Right lobe of liver (tissue), 6 donors: Measurements from ENCODE around the gene ANK2. TPM values are rescaled to one million over a fixed set of nuclear protein-coding genes. Genes with fewer than 3 reads are reported as not detected.

ENCODE experiments used
- ATAC-seq, 4 donors: fragments of 200-7000 bp; cut with Tn5 transposase; one replicate each; pipeline ENCODE4 v1.9.1; 2020; ENCODE audit warnings: mild to moderate bottlenecking in 4 of 4, moderate library complexity in 4 of 4
- DNase-seq, 3 donors: peaks; one replicate each; pipeline ENCODE4 v3.0.0-alpha.2; 2020
- H3K27ac ChIP-seq, 3 donors: fragments of 200-600 bp; one replicate each; pipeline ENCODE4 v1.8.0; 2022
- H3K27me3 ChIP-seq, 2 donors: fragments of 200-600 bp; one replicate each; pipeline ENCODE4 v1.8.0; 2022
- H3K36me3 ChIP-seq, 4 donors: fragments of 200-600 bp; sonication (generic) in 1 of 4; one replicate each; pipeline versions ENCODE4 v1.5.1 to v1.8.0; 2017 to 2022; ENCODE audit warnings: control low read depth in 1 of 4
- H3K4me1 ChIP-seq, 4 donors: fragments of 200-600 bp; sonication (generic) in 1 of 4; one replicate each; pipeline versions ENCODE4 v1.5.1 to v1.8.0; 2017 to 2022; ENCODE audit warnings: control low read depth in 1 of 4
- H3K4me3 ChIP-seq, 3 donors: fragments of 200-600 bp; one replicate each; pipeline ENCODE4 v1.8.0; 2022
- H3K9me3 ChIP-seq, 4 donors: fragments of 200-600 bp; sonication (generic) in 1 of 4; one replicate each; pipeline versions ENCODE4 v1.5.1 to v1.8.0; 2017 to 2022; ENCODE audit warnings: control low read depth in 1 of 4
- CTCF ChIP-seq, 4 donors: fragments of 200-600 bp in 3 of 4; fragments of 450-650 bp in 1 of 4; IDR thresholded peaks; one replicate each; pipeline versions ENCODE4 v1.5.1 to v1.8.0; 2016 to 2022; ENCODE audit warnings: antibody characterized with exemption in 4 of 4, mild to moderate bottlenecking in 2 of 4
- POLR2A ChIP-seq: fragments of 450-650 bp; IDR thresholded peaks from one replicate; pipeline ENCODE4 v1.6.1; 2017; ENCODE audit warnings: antibody characterized with exemption, mild to moderate bottlenecking
- WGBS: methylation state at CpG from one replicate; pipeline ENCODE4 v1.1.6; 2018; ENCODE audit warnings: low coverage, low lambda C conversion rate; ENCODE audit not compliant: insufficient coverage; ENCODE audit errors: missing lambda C conversion rate; 5-methylcytosine and 5-hydroxymethylcytosine counted together
- intact Hi-C, 2 donors: fragments of 100-400 bp; cut with DNase I; formaldehyde crosslinking; loops; one replicate each; pipeline versions ENCODE4 v1.11.2 to v1.14.1; 2022
- total RNA-seq, 6 experiments: library from RNA; depleted of rRNA in 2 of 6; stranded (reverse); fragments of >200 nt in 2 of 6; fragmentation: NEBNext Ultra II Directional in 3 of 6; extraction: Animal tissue kit (Norgen Biotek cat#: 25700) in 3 of 6; gene quantifications; one replicate each; pipeline versions ENCODE4 v1.1.0 to v1.2.4, GENCODE V29; 2016 to 2023
- donor health status: DM: no; HTN: yes; CAD: no.
- donor health status: DM: no; HTN: no; CAD: no.
- donor health status: DM: no; HTN: no; CAD: no.
- donor health status: DM: no; HTN: yes; CAD: no.
- donor health status: DM: no; HTN: yes; CAD: no.

The ANK2 gene
- total RNA-seq, 6 experiments from 2014 or later, result 0.61 to 1.7 (median 1.1) TPM

- intact Hi-C loops, result no loop called here
- TF ChIP-seq CTCF (IDR thresholded peaks at IDR 0.05) (no peak), POLR2A (no peak)
- no peak for DNase-seq
- H3K9me3 ChIP-seq, result no peaks in the 10 kb centered on the region
- 63% methylated on average over 2 of the region's 4 CpGs for WGBS
- ATAC-seq, result no peak
- no peaks in the 10 kb centered on the region for H3K4me1 ChIP-seq
- H3K27ac ChIP-seq, result no peak overlapping the region
- no peak overlapping the region for H3K4me3 ChIP-seq
- no peaks in the 10 kb centered on the region for H3K36me3 ChIP-seq
- H3K27me3 ChIP-seq, result no peaks in the 10 kb centered on the region
These were observed 211.2 kb downstream of the ANK2 start for GRCh38 chr4:113260688-113261087.

GRCh38 chr4:113263274-113263673, 213.8 kb downstream of the ANK2 start:
- Histone ChIP-seq H3K27ac (no peak overlapping the region), H3K9me3 (no peaks in the 10 kb centered on the region), H3K4me1 (no peaks in the 10 kb centered on the region), H3K27me3 (no peaks in the 10 kb centered on the region), H3K4me3 (no peak overlapping the region), H3K36me3 (no peaks in the 10 kb centered on the region)
- 77% methylated on average over 1 of the region's 1 CpG for WGBS
- intact Hi-C loops, result no loop called here
- DNase-seq (no peak), ATAC-seq (no peak)
- no peak for TF ChIP-seq CTCF (IDR thresholded peaks at IDR 0.05)
- TF ChIP-seq POLR2A, result no peak

- ATAC-seq (no peak), DNase-seq (no peak)
- no peaks in the 10 kb centered on the region for H3K9me3 ChIP-seq
- H3K4me1 ChIP-seq, result peaks cover 0 to 8% (median 3%) of the 10 kb centered on the region in 4 donors
- no peak overlapping the region for H3K4me3 ChIP-seq
- intact Hi-C loops, result no loop called here
- TF ChIP-seq POLR2A (no peak), CTCF (IDR thresholded peaks at IDR 0.05) (no peak)
- whole genome bisulfite sequencing, result 82% methylated on average over 7 of the region's 7 CpGs
- H3K36me3 ChIP-seq, result no peaks in the 10 kb centered on the region
- H3K27ac ChIP-seq, result no peak overlapping the region
- H3K27me3 ChIP-seq, result no peaks in the 10 kb centered on the region
These were observed 221.3 kb downstream of the ANK2 start for GRCh38 chr4:113270520-113271319.

DNA sequence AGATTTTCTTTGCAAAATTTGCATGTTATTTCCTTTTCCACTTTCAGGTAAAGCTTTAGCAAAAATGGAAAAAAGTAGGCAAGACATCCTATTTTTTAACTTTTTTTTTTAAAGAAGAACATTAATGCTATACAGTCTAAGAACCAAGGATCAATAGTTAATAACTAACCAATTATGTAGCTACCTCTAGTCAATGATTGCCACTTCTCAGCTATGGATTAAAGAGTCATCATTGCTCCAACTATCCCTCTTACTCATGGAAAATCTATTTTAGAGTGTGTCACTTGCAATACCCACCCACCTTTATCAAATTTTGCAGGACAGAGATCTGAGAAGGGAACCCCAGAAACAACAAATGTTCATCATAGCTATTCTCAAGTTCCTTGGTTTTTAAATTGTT, 223.1 kb downstream of the ANK2 start:
- Histone ChIP-seq H3K4me1 (peaks cover 0 to 8% (median 3%) of the 10 kb centered on the region in 4 donors), H3K9me3 (no peaks in the 10 kb centered on the region), H3K27me3 (no peaks in the 10 kb centered on the region), H3K27ac (no peak overlapping the region), H3K4me3 (no peak overlapping the region), H3K36me3 (no peaks in the 10 kb centered on the region)
- intact Hi-C loops, result no loop called here
- DNase-seq (no peak), ATAC-seq (peak in 2 of 4 donors; percentile 47 to 72)
- TF ChIP-seq CTCF (IDR thresholded peaks at IDR 0.05) (no peak), POLR2A (no peak)
